ENCODE data around the gene MSX1. TPM values are rescaled to one million over a fixed set of nuclear protein-coding genes. Genes with fewer than 3 reads are reported as not detected.

MSX1 gene
- total and polyA plus RNA-seq, 2 donors (not counting 3 experiments of a cell fraction or from before 2014, with no cell fraction given), result 5.0 to 6.2 TPM

DNA sequence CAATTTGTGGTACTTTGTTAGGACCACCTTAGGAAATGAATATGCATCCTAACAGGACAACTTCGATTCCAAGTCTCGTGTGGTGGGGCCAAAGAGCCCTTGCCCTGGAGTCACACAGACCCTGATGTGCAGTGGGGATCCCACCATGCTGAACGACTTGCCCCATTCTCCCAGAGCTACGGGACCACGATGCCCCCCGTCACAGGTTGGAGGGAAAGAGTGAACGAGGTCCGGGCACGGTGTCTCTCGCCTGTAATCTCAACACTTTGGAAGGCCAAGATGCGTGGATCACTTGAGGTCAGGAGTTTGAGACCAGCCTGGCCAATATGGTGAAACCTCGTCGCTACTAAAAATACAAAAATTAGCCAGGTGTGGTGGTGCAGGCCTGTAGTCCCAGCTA is 14.4 kb upstream of the MSX1 start:
- intact Hi-C loops (cut with micrococcal nuclease) (no loop called here), dilution Hi-C loops (cut with MboI; ENCODE audit: extremely low pct_ligation_motif_present, low sequenced_read_pairs) (no loop called here)
- no peaks in the 10 kb centered on the region for H3K9me1 ChIP-seq (replicated peaks; ENCODE audit: control insufficient read depth, extremely low read depth, insufficient read depth, low read length)
- H3K9ac ChIP-seq (replicated peaks; ENCODE audit: extremely low read depth, insufficient read depth, low read length), result no peak overlapping the region
- no peaks in the 10 kb centered on the region for H3K9me3 ChIP-seq (replicated peaks; ENCODE audit: control insufficient read depth, insufficient read depth, low read length)
- DNase-seq (ENCODE audit: low read depth, low spot score), result no peak
- H3K4me3 ChIP-seq (replicated peaks in 1 of 3; ENCODE audit: insufficient read depth in 1 of 3, low read depth in 1 of 3, low read length in 3 of 3), result no peak overlapping the region
- POLR2A ChIA-PET, result no interaction called here
- H3K79me2 ChIP-seq (ENCODE audit: control insufficient read depth, insufficient read depth, low read length), result no peaks in the 10 kb centered on the region
- no TSS peak for BruUV-seq (replicated peaks)
- H2AFZ ChIP-seq (ENCODE audit: low read depth, low read length), result no peak overlapping the region
- peaks cover 0 to 3% of the 10 kb centered on the region in 2 experiments for H3K27me3 ChIP-seq (ENCODE audit: control insufficient read depth in 2 of 2, insufficient read depth in 2 of 2, low read length in 2 of 2)
- H4K20me1 ChIP-seq (replicated peaks; ENCODE audit: control insufficient read depth, extremely low read depth, insufficient read depth, low read length), result no peaks in the 10 kb centered on the region
- no peaks in the 10 kb centered on the region for H3K4me1 ChIP-seq (ENCODE audit: control insufficient read depth, extremely low read depth, insufficient read depth, low read length)
- TF ChIP-seq GATA2 (IDR thresholded peaks at IDR 0.05; ENCODE audit: insufficient read depth, insufficient read length, low read depth, low read length), result no peak
- CTCF ChIA-PET, result no interaction called here
- no peak overlapping the region for H3K27ac ChIP-seq (ENCODE audit: insufficient read depth, low read depth, low read length)
- no peak overlapping the region for H3K4me2 ChIP-seq (ENCODE audit: insufficient read depth, low read length)
- no peaks in the 10 kb centered on the region for H3K36me3 ChIP-seq (ENCODE audit: control insufficient read depth in 2 of 2, extremely low read depth in 1 of 2, insufficient read depth in 2 of 2, low read length in 2 of 2)
- FAIRE-seq, result no peak

DNA sequence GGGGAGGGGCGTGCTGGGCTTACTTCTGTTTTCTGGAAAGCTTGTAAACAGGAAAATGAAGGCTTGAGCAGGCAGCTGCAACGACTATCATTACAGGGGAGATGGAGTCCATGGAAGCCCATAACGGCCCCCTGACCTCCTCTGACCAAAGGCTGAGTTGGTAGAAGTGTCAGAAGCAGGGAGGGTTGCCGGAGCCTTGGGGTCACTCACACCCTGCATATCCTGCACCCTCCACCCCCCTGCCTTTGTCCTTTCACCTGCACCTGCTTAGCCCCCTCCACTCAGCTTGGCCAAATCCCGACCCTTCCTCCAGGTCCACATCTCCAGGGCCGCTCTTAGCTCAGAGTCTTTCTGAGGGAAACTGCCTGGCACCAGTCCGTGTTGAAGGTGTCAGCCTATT is 12.5 kb upstream of the MSX1 start:
- Histone ChIP-seq H3K27me3 (ENCODE audit: control insufficient read depth in 2 of 2, insufficient read depth in 2 of 2, low read length in 2 of 2) (peaks cover under 1 to 11% of the 10 kb centered on the region in 2 experiments), H3K27ac (ENCODE audit: insufficient read depth, low read depth, low read length) (no peak overlapping the region), H3K79me2 (ENCODE audit: control insufficient read depth, insufficient read depth, low read length) (no peaks in the 10 kb centered on the region), H3K4me3 (replicated peaks in 1 of 3; ENCODE audit: insufficient read depth in 1 of 3, low read depth in 1 of 3, low read length in 3 of 3) (no peak overlapping the region), H3K4me2 (ENCODE audit: insufficient read depth, low read length) (no peak overlapping the region), H3K36me3 (ENCODE audit: control insufficient read depth in 2 of 2, extremely low read depth in 1 of 2, insufficient read depth in 2 of 2, low read length in 2 of 2) (no peaks in the 10 kb centered on the region), H3K4me1 (ENCODE audit: control insufficient read depth, extremely low read depth, insufficient read depth, low read length) (no peaks in the 10 kb centered on the region), H3K9me1 (replicated peaks; ENCODE audit: control insufficient read depth, extremely low read depth, insufficient read depth, low read length) (no peaks in the 10 kb centered on the region), H3K9me3 (replicated peaks; ENCODE audit: control insufficient read depth, insufficient read depth, low read length) (no peaks in the 10 kb centered on the region), H4K20me1 (replicated peaks; ENCODE audit: control insufficient read depth, extremely low read depth, insufficient read depth, low read length) (no peaks in the 10 kb centered on the region), H2AFZ (ENCODE audit: low read depth, low read length) (no peak overlapping the region), H3K9ac (replicated peaks; ENCODE audit: extremely low read depth, insufficient read depth, low read length) (no peak overlapping the region)
- dilution Hi-C loops (cut with MboI; ENCODE audit: extremely low pct_ligation_motif_present, low sequenced_read_pairs), result no loop called here
- TF ChIP-seq JUN (IDR thresholded peaks at IDR 0.05; ENCODE audit: borderline replicate concordance, insufficient read depth, insufficient read length, low read depth) (no peak), MYC (IDR thresholded peaks at IDR 0.05; ENCODE audit: low read depth, low read length) (no peak), FOS (IDR thresholded peaks at IDR 0.05; ENCODE audit: borderline replicate concordance, insufficient read depth, low read length) (no peak), EZH2 (IDR thresholded peaks at IDR 0.05; ENCODE audit: borderline replicate concordance, low read depth, low read length, severe bottlenecking) (no peak), GATA2 (IDR thresholded peaks at IDR 0.05; ENCODE audit: insufficient read depth, insufficient read length, low read depth, low read length) (no peak), POLR2A (IDR thresholded peaks at IDR 0.05; ENCODE audit: low read depth, low read length) (no peak), POLR2AphosphoS5 (IDR thresholded peaks at IDR 0.05; ENCODE audit: insufficient read depth, low read depth, low read length) (no peak)
- TF ChIP-seq, protein P1, sequence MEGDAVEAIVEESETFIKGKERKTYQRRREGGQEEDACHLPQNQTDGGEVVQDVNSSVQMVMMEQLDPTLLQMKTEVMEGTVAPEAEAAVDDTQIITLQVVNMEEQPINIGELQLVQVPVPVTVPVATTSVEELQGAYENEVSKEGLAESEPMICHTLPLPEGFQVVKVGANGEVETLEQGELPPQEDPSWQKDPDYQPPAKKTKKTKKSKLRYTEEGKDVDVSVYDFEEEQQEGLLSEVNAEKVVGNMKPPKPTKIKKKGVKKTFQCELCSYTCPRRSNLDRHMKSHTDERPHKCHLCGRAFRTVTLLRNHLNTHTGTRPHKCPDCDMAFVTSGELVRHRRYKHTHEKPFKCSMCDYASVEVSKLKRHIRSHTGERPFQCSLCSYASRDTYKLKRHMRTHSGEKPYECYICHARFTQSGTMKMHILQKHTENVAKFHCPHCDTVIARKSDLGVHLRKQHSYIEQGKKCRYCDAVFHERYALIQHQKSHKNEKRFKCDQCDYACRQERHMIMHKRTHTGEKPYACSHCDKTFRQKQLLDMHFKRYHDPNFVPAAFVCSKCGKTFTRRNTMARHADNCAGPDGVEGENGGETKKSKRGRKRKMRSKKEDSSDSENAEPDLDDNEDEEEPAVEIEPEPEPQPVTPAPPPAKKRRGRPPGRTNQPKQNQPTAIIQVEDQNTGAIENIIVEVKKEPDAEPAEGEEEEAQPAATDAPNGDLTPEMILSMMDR (IDR thresholded peaks at IDR 0.05; ENCODE audit: extremely low read depth in 1 of 2, insufficient read depth in 1 of 2, low read depth in 1 of 2, low read length in 2 of 2), result no peak
- TF ChIP-seq, protein P2, sequence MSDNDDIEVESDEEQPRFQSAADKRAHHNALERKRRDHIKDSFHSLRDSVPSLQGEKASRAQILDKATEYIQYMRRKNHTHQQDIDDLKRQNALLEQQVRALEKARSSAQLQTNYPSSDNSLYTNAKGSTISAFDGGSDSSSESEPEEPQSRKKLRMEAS (IDR thresholded peaks at IDR 0.05; ENCODE audit: insufficient read depth, insufficient read length), result no peak
- BruUV-seq (replicated peaks), result no TSS peak
- FAIRE-seq, result no peak
- CTCF ChIA-PET, result no interaction called here
- no peak for DNase-seq (ENCODE audit: low read depth, low spot score)
- POLR2A ChIA-PET, result no interaction called here
- intact Hi-C loops (cut with micrococcal nuclease), result no loop called here
